ENCODE data around the gene RCBTB2.

RCBTB2 gene

GRCh38 chr13:48505597-48506091, 27.2 kb downstream of the RCBTB2 start:
- POLR2A ChIA-PET, result no interaction called here
- CTCF ChIA-PET, result no interaction called here
- DNase-seq (ENCODE audit: extremely low spot score), result no peak
- no peak for TF ChIP-seq NFRKB (IDR thresholded peaks at IDR 0.05)
- TF ChIP-seq ZNF384 (IDR thresholded peaks at IDR 0.05), result no peak
- TF ChIP-seq SP1 (IDR thresholded peaks at IDR 0.05), result no peak
- TF ChIP-seq FOXK2 (IDR thresholded peaks at IDR 0.05), result no peak
- TF ChIP-seq FOXA1 (IDR thresholded peaks at IDR 0.05), result no peak
- no peak for TF ChIP-seq L3MBTL2 (conservative IDR thresholded peaks at IDR 0.05)
- no peak for TF ChIP-seq PKNOX1 (IDR thresholded peaks at IDR 0.05)
- TF ChIP-seq ELF4 (IDR thresholded peaks at IDR 0.05), result no peak
- no peak for TF ChIP-seq FOXM1 (IDR thresholded peaks at IDR 0.05; ENCODE audit: borderline replicate concordance)
- no peak for TF ChIP-seq HDGF (IDR thresholded peaks at IDR 0.05; ENCODE audit: borderline replicate concordance)
- TF ChIP-seq TARDBP (IDR thresholded peaks at IDR 0.05), result no peak
- no peak for TF ChIP-seq LEF1 (IDR thresholded peaks at IDR 0.05; ENCODE audit: borderline replicate concordance)
- TF ChIP-seq ARNT (IDR thresholded peaks at IDR 0.05), result no peak
- no peak for TF ChIP-seq SUZ12 (IDR thresholded peaks at IDR 0.05)
- no peak for TF ChIP-seq BHLHE40 (IDR thresholded peaks at IDR 0.05; ENCODE audit: borderline replicate concordance)
- no peak for TF ChIP-seq CTBP1 (IDR thresholded peaks at IDR 0.05; ENCODE audit: borderline replicate concordance)

- CTCF ChIA-PET, result no interaction called here
- no peak for DNase-seq (ENCODE audit: extremely low spot score)
- POLR2A ChIA-PET, result no interaction called here
- TF ChIP-seq SP1 (IDR thresholded peaks at IDR 0.05) (no peak), LEF1 (IDR thresholded peaks at IDR 0.05; ENCODE audit: borderline replicate concordance) (no peak), CTBP1 (IDR thresholded peaks at IDR 0.05; ENCODE audit: borderline replicate concordance) (no peak), BHLHE40 (IDR thresholded peaks at IDR 0.05; ENCODE audit: borderline replicate concordance) (no peak), SUZ12 (IDR thresholded peaks at IDR 0.05) (no peak), L3MBTL2 (conservative IDR thresholded peaks at IDR 0.05) (no peak)
Observed at GRCh38 chr13:48505012-48505411, 27.9 kb downstream of the RCBTB2 start.

GRCh38 chr13:48504606-48505005, 28.3 kb downstream of the RCBTB2 start:
- no peak for DNase-seq (ENCODE audit: extremely low spot score)
- ChIA-PET POLR2A (no interaction called here), CTCF (no interaction called here)
- TF ChIP-seq BHLHE40 (IDR thresholded peaks at IDR 0.05; ENCODE audit: borderline replicate concordance), result no peak
- no peak for TF ChIP-seq PKNOX1 (IDR thresholded peaks at IDR 0.05)
- no peak for TF ChIP-seq ELF4 (IDR thresholded peaks at IDR 0.05)
- TF ChIP-seq LEF1 (IDR thresholded peaks at IDR 0.05; ENCODE audit: borderline replicate concordance), result no peak
- no peak for TF ChIP-seq CTBP1 (IDR thresholded peaks at IDR 0.05; ENCODE audit: borderline replicate concordance)
- no peak for TF ChIP-seq NFRKB (IDR thresholded peaks at IDR 0.05)
- TF ChIP-seq ZNF384 (IDR thresholded peaks at IDR 0.05), result no peak
- no peak for TF ChIP-seq FOXM1 (IDR thresholded peaks at IDR 0.05; ENCODE audit: borderline replicate concordance)
- TF ChIP-seq SUZ12 (IDR thresholded peaks at IDR 0.05), result no peak
- TF ChIP-seq HDGF (IDR thresholded peaks at IDR 0.05; ENCODE audit: borderline replicate concordance), result no peak
- no peak for TF ChIP-seq FOXK2 (IDR thresholded peaks at IDR 0.05)
- TF ChIP-seq FOXA1 (IDR thresholded peaks at IDR 0.05), result no peak
- no peak for TF ChIP-seq SP1 (IDR thresholded peaks at IDR 0.05)
- TF ChIP-seq TARDBP (IDR thresholded peaks at IDR 0.05), result no peak
- TF ChIP-seq ARNT (IDR thresholded peaks at IDR 0.05), result no peak
- TF ChIP-seq L3MBTL2 (conservative IDR thresholded peaks at IDR 0.05), result no peak

DNA sequence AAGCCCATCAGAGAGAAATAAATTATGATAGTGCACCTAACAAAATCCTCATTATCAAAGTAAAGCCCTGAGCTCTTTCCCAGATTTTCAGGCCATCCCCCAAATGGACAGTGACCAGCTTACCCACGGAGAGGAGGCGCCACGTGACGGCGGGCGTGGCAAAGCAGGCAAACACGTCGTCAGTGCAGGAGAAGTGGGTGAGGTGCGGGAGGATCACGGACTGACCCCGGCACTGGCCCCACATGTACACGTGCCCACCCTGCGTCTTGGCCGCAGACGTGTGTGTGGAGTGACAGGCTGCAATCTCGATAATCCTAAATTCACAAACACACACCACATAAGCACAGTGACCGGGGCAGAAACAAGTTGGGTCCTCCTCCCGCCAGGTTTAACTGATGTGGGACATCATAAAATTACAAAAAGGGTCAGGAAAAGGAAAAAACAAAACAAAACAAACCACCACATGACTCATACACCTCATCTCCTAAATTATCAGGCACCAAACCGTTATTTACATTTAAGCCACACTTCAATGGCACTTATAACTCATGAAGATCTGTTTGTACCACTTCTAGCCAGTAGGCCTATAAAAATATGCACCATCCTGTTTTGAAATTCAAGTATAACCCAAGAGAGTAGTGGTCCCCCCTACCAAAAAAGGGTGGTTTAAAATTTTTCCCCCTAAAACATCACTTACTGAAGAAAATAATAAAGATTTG, 30.1 kb downstream of the RCBTB2 start:
- DNase-seq (ENCODE audit: extremely low spot score), result no peak
- CTCF ChIA-PET, result no interaction called here
- POLR2A ChIA-PET, result no interaction called here
- TF ChIP-seq PKNOX1 (IDR thresholded peaks at IDR 0.05) (no peak), L3MBTL2 (conservative IDR thresholded peaks at IDR 0.05) (no peak), SUZ12 (IDR thresholded peaks at IDR 0.05) (no peak), FOXA1 (IDR thresholded peaks at IDR 0.05) (no peak), TARDBP (IDR thresholded peaks at IDR 0.05) (no peak), BHLHE40 (IDR thresholded peaks at IDR 0.05; ENCODE audit: borderline replicate concordance) (no peak), ARNT (IDR thresholded peaks at IDR 0.05) (no peak), LEF1 (IDR thresholded peaks at IDR 0.05; ENCODE audit: borderline replicate concordance) (no peak), CTBP1 (IDR thresholded peaks at IDR 0.05; ENCODE audit: borderline replicate concordance) (no peak), FOXM1 (IDR thresholded peaks at IDR 0.05; ENCODE audit: borderline replicate concordance) (no peak)

DNA sequence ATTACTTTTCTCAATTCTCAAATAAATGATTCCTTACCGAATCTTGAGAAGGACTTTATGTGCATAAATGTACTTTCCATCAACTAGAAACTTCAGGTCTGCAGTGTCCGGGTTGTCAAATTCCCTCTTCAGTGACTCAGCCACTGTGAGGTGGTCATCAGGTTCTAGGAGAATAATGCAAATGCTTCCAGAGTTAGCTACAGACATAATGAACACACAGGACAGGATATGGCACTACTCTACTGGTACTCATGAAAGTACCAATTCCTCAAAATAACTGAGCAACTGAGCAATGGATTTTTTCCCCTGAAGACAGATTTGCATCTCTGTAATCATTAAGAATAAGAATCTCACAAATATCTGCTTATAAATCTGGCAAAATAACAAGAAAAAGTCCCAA, 31.2 kb downstream of the RCBTB2 start:
- DNase-seq (ENCODE audit: extremely low spot score), result no peak
- CTCF ChIA-PET, result no interaction called here
- TF ChIP-seq ZNF384 (IDR thresholded peaks at IDR 0.05) (no peak), PKNOX1 (IDR thresholded peaks at IDR 0.05) (no peak)
- POLR2A ChIA-PET, result no interaction called here

DNA sequence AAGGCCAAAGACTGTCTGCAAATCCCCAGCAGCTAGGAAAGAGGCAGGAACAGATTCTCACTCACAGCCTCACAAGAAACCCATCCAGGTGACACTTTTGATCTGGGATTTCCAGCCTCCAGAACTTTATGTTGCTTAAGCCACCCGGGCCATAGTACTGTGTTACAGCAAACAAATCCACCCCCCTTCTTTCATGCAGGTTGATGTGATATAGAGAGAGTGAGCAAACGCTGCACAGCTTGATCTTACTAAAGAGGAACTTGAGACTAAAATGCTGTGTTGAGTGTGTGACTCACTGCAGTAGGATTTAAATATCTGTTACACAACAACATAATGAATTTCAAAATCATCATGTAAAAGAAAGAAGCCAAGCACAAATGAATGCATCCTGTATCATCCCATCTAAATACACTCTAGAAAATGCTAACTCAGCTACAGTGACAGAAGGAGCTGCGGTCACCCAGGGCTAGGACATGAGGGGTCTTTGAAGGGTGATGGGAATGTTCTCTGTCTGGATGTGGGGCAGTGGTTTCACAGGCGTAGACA, 32.2 kb downstream of the RCBTB2 start:
- ChIA-PET CTCF (no interaction called here), POLR2A (no interaction called here)
- TF ChIP-seq CTBP1 (IDR thresholded peaks at IDR 0.05; ENCODE audit: borderline replicate concordance), result no peak
- TF ChIP-seq LEF1 (IDR thresholded peaks at IDR 0.05; ENCODE audit: borderline replicate concordance), result no peak
- no peak for TF ChIP-seq NFRKB (IDR thresholded peaks at IDR 0.05)
- no peak for TF ChIP-seq HDGF (IDR thresholded peaks at IDR 0.05; ENCODE audit: borderline replicate concordance)
- TF ChIP-seq FOXA1 (IDR thresholded peaks at IDR 0.05), result no peak
- no peak for TF ChIP-seq TARDBP (IDR thresholded peaks at IDR 0.05)
- TF ChIP-seq PKNOX1 (IDR thresholded peaks at IDR 0.05), result no peak
- TF ChIP-seq SP1 (IDR thresholded peaks at IDR 0.05), result no peak
- TF ChIP-seq ELF4 (IDR thresholded peaks at IDR 0.05), result no peak
- no peak for TF ChIP-seq ARNT (IDR thresholded peaks at IDR 0.05)
- no peak for TF ChIP-seq SUZ12 (IDR thresholded peaks at IDR 0.05)
- TF ChIP-seq BHLHE40 (IDR thresholded peaks at IDR 0.05; ENCODE audit: borderline replicate concordance), result no peak
- DNase-seq (ENCODE audit: extremely low spot score), result no peak

All from HEK293T (cell line).